Thyroid gland (tissue), 4 donors: ENCODE results near the gene RAPGEF1. TPM values are rescaled to one million over a fixed set of nuclear protein-coding genes. Genes with fewer than 3 reads are reported as not detected.

Source experiments
- DNase-seq, 2 donors: peaks; one replicate each; pipeline ENCODE4 v3.0.0-alpha.2; 2019
- H3K27ac ChIP-seq, 3 donors: fragments of 200-600 bp; sonication (generic); 1 replicate in 2 of 3; 2 replicates in 1 of 3; pipeline ENCODE4 v1.5.1; 2016 to 2019; ENCODE audit warnings: mild to moderate bottlenecking in 1 of 3, moderate library complexity in 1 of 3
- H3K27me3 ChIP-seq: fragments of 200-600 bp; sonication (generic); one replicate; pipeline ENCODE4 v1.5.1; 2019
- H3K36me3 ChIP-seq, 2 donors: fragments of 200-600 bp; sonication (generic); one replicate each; pipeline ENCODE4 v1.5.1; 2016 to 2019
- H3K4me1 ChIP-seq, 2 donors: fragments of 200-600 bp; sonication (generic); one replicate each; pipeline ENCODE4 v1.5.1; 2017 to 2019
- H3K4me3 ChIP-seq, 3 donors: fragments of 200-600 bp; sonication (generic); replicated peaks in 1 of 3; 1 replicate in 2 of 3; 2 replicates in 1 of 3; pipeline ENCODE4 v1.5.1; 2016; ENCODE audit warnings: mild to moderate bottlenecking in 1 of 3
- H3K9me3 ChIP-seq: fragments of 200-600 bp; sonication (generic); one replicate; pipeline ENCODE4 v1.5.1; 2017
- CTCF ChIP-seq, 6 experiments: fragments of 200-600 bp in 3 of 6; fragments of 450-650 bp in 3 of 6; sonication (generic) in 3 of 6; IDR thresholded peaks; one replicate each; pipeline ENCODE4 v1.5.1; 2016 to 2019; ENCODE audit warnings: antibody characterized with exemption in 6 of 6, mild to moderate bottlenecking in 2 of 6, inconsistent platforms in 1 of 6, moderate library complexity in 1 of 6
- POLR2A ChIP-seq, 2 donors: fragments of 450-650 bp; IDR thresholded peaks; one replicate each; pipeline ENCODE4 v1.6.1; 2017; ENCODE audit warnings: antibody characterized with exemption in 2 of 2, mild to moderate bottlenecking in 2 of 2, moderate library complexity in 1 of 2
- WGBS, 2 donors: methylation state at CpG; one replicate each; pipeline ENCODE4 v1.1.5; 2017; 5-methylcytosine and 5-hydroxymethylcytosine counted together
- intact Hi-C: fragments of 100-400 bp; cut with DNase I; formaldehyde crosslinking; loops from one replicate; pipeline ENCODE4 v1.15.1; 2023
- total RNA-seq, 4 donors: library from RNA; depleted of rRNA; stranded (reverse); fragments of >200 nt; gene quantifications; one replicate each; pipeline ENCODE4 v1.2.3, GENCODE V29; 2016

Gene RAPGEF1
- total RNA-seq, 4 donors from 2014 or later: 39.6 to 52.5 (median 44.9) TPM

DNA sequence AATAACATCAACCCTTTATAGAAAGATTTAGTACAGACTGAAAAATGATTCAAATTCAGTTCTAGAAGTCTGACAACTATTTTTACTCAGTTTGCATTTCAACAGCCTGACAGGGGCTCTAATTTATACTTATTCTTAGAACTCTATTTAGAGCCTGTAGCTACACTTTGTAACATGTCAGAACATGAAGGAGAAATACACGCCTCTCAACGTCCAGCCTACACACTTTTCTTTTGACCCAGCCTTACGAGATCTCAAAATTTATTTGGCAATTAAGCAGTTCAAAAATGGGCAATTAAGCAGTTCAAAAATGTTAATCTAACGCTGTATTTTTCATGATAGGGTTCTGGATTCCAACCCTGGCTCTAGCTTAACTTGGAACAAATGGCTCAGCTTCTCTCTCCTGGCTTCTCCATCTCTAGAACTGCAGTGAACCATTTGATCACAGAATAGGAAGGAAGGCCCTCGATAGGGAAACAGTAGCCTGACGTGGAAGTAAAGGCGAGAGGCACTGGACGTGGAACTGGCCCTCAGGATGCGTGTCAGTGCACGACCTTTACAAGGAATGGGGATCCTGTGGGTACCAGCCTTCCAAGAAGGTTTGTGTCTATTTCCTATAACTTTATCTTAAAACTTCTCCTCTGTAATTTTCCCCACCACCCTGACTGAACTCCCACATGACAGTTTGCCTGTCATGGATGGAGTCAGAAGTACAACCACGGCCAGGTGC is 128.1 kb downstream of the RAPGEF1 start:
- Histone ChIP-seq H3K27ac (no peak overlapping the region), H3K36me3 (no peaks in the 10 kb centered on the region), H3K27me3 (no peaks in the 10 kb centered on the region), H3K4me3 (no peak overlapping the region), H3K4me1 (peaks cover 19 to 26% of the 10 kb centered on the region in 2 donors), H3K9me3 (no peaks in the 10 kb centered on the region)
- intact Hi-C loops: no loop called here
- no peak for TF ChIP-seq CTCF (IDR thresholded peaks at IDR 0.05)
- TF ChIP-seq POLR2A (IDR thresholded peaks at IDR 0.05): no peak
- no peak for DNase-seq
- 94 to 96% methylated on average over 11 of the region's 11 CpGs for WGBS, 2 donors

- Histone ChIP-seq H3K9me3 (no peaks in the 10 kb centered on the region), H3K27me3 (no peaks in the 10 kb centered on the region), H3K4me1 (peaks cover 19 to 26% of the 10 kb centered on the region in 2 donors), H3K27ac (peak overlapping the region; percentile 85 to 92 (median 89)), H3K36me3 (no peaks in the 10 kb centered on the region), H3K4me3 (no peak overlapping the region)
- 82 to 83% methylated on average over 7 of the region's 7 CpGs for WGBS, 2 donors
- intact Hi-C loops: no loop called here
- TF ChIP-seq CTCF (IDR thresholded peaks at IDR 0.05) (no peak), POLR2A (IDR thresholded peaks at IDR 0.05) (no peak)
- DNase-seq: no peak
Observed at GRCh38 chr9:131610231-131610761, 129.6 kb downstream of the RAPGEF1 start.

DNA sequence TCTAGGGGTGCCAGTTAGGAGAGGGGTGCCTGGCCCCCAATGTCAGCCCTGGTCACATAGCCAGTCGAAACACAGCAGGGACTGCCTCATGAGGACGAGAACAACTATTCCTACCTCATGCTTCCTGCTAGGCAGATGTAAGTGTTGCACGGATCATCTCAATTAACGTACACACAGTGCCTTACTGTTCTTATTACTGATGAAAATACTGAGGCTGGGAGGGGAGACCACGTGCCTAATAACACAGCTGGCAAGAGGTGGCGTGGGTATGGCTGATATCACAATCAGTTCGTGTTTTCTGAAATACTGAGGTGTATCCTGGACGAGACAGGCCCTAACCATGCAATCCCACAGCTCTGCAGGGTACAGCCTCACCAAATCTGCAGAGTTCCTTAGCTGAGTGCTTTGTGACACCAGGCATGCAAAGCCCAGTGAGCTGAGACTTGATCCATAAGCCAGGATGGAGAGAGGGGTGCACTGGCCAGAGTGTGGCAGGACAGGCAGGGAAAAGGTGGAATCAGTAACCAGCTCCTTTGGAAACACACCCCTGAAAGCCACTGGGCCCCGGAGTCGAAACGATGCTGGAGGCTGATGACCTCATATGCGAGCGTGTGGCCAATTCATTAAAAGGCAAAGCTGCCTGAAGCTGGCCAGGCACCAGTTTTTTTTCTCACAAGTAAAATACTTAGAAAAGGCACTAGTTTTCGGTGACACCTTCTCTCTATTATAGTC is 130.6 kb downstream of the RAPGEF1 start:
- Histone ChIP-seq H3K4me1 (peaks cover 19 to 26% of the 10 kb centered on the region in 2 donors), H3K9me3 (no peaks in the 10 kb centered on the region), H3K36me3 (no peaks in the 10 kb centered on the region), H3K4me3 (no peak overlapping the region), H3K27me3 (no peaks in the 10 kb centered on the region), H3K27ac (peak overlapping the region; percentile 85 to 92 (median 89))
- 38 to 56% methylated on average over 14 of the region's 14 CpGs for WGBS, 2 donors
- intact Hi-C loops: loop anchor here (5.0 kb wide), 2 partner anchors 88 to 128 kb away; no protein-coding TSS in a partner anchor
- TF ChIP-seq POLR2A (IDR thresholded peaks at IDR 0.05) (no peak), CTCF (IDR thresholded peaks at IDR 0.05) (no peak)
- peak; percentile 35 to 70 for DNase-seq

DNA sequence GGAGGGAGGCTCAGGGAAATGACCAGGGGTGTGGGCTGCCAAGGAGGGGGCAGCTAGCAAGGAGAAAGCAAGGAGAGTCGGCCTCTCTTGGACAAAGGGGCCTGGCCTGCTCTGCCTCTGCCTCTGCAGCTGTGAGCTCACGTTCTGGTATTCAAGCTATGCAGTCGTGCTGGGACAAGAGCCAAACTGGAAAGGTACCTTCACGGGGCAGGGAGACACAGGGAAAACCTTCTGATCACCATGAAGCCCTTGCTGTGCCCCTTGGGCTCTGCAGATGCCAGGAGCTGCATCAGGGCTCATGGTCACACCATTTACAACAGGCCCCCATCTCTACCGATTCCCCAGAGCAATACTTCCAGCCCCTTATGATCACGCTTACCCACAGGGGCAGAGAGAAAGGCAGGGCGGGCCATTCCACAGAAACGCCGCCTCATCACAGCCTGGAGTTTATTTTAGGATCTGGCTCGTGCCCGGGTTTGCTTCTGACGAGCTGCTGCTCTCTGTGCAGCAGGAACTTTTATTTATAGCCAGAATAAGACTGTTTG is 131.3 kb downstream of the RAPGEF1 start:
- H3K9me3 ChIP-seq: no peaks in the 10 kb centered on the region
- intact Hi-C loops: loop anchor here (5.0 kb wide), 2 partner anchors 89 to 129 kb away; no protein-coding TSS in a partner anchor
- DNase-seq: peak; percentile 94 to 97
- peak overlapping the region; percentile 85 to 92 (median 89) for H3K27ac ChIP-seq
- H3K4me1 ChIP-seq: peaks cover 19 to 26% of the 10 kb centered on the region in 2 donors
- WGBS, 2 donors: 1 to 16% methylated on average over 10 to 12 of the region's 12 CpGs
- H3K27me3 ChIP-seq: no peaks in the 10 kb centered on the region
- no peak overlapping the region for H3K4me3 ChIP-seq
- no peak for TF ChIP-seq CTCF (IDR thresholded peaks at IDR 0.05)
- peak in 1 of 2 donors; percentile 43 for TF ChIP-seq POLR2A (IDR thresholded peaks at IDR 0.05)
- H3K36me3 ChIP-seq: no peaks in the 10 kb centered on the region
